Gastrocnemius medialis (tissue), 4 donors: ENCODE data around the gene EPM2A.

Source experiments
- POLR2A ChIP-seq, 2 donors: fragments of 450-650 bp; IDR thresholded peaks; one replicate each; pipeline ENCODE4 v1.6.1; 2017; ENCODE audit warnings: antibody characterized with exemption in 2 of 2, mild to moderate bottlenecking in 2 of 2, moderate library complexity in 2 of 2
- TF ChIP-seq, protein P1 (sequence below), 5 experiments: fragments of 450-650 bp in 3 of 5; fragments of 200-600 bp in 2 of 5; sonication (generic) in 2 of 5; IDR thresholded peaks in 4 of 5; conservative IDR thresholded peaks in 1 of 5; 1 replicate in 4 of 5; 2 replicates in 1 of 5; pipeline ENCODE4 v1.5.1; 2016 to 2019; ENCODE audit warnings: antibody characterized with exemption in 5 of 5, mild to moderate bottlenecking in 3 of 5, moderate library complexity in 3 of 5

DNA sequence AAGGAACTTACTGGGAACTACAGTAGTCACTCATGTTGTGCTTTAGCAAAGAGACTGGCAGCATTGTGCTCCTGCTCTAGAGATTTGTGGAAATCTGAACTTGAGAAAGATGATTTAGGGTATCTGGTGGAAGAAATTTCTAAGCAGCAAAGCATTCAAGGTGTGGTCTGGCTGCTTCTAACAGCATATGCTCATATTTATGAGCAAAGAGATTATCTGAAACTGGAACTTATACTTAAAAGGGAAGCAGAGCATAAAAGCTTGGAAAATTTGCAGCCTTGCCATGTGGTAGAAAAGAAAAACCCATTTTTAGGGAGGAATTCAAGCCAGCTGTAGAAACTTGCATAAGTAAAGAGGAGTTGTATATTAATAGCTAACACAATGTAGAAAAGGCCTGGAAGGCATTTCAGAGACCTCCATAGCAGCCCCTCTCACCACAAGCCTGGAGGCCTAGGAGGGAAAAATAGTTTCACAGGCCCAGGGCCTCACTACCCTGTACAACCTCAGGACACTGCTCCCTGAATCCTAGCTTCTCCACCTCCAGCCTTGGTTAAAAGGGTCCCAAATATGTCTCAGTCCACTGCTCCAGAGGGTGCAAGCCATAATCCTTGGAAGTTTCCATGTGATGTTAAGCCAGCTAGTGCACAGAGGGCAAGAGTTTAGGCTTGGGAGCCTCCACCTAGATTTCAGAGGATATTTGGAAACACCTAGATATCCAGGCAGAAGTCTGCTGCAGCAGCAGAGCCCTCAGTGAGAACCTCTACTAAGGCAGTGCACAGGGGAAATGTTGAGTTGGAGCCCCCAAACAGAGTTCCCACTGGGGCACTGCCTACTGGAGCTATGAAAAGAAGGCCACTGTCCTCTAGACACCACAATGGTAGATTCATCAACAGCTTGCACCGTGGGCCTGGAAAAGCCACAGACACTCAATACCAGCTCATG, 6.6 kb downstream of the EPM2A start:
- TF ChIP-seq POLR2A (IDR thresholded peaks at IDR 0.05) = no peak
- TF ChIP-seq, protein P1, sequence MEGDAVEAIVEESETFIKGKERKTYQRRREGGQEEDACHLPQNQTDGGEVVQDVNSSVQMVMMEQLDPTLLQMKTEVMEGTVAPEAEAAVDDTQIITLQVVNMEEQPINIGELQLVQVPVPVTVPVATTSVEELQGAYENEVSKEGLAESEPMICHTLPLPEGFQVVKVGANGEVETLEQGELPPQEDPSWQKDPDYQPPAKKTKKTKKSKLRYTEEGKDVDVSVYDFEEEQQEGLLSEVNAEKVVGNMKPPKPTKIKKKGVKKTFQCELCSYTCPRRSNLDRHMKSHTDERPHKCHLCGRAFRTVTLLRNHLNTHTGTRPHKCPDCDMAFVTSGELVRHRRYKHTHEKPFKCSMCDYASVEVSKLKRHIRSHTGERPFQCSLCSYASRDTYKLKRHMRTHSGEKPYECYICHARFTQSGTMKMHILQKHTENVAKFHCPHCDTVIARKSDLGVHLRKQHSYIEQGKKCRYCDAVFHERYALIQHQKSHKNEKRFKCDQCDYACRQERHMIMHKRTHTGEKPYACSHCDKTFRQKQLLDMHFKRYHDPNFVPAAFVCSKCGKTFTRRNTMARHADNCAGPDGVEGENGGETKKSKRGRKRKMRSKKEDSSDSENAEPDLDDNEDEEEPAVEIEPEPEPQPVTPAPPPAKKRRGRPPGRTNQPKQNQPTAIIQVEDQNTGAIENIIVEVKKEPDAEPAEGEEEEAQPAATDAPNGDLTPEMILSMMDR (IDR thresholded peaks at IDR 0.05 in 4 of 5, conservative IDR thresholded peaks at IDR 0.05 in 1 of 5) = no peak
